Testis (tissue), 2 donors: ENCODE measurements around the gene EEF2.

Source experiments
- CTCF ChIP-seq, 3 experiments: fragments of 450-650 bp in 2 of 3; fragments of 200-600 bp in 1 of 3; sonication (generic) in 1 of 3; IDR thresholded peaks; one replicate each; pipeline ENCODE4 v1.5.1; 2016 to 2019; ENCODE audit warnings: antibody characterized with exemption in 3 of 3, mild to moderate bottlenecking in 2 of 3, moderate library complexity in 1 of 3
- POLR2A ChIP-seq: fragments of 450-650 bp; IDR thresholded peaks from one replicate; pipeline ENCODE4 v1.6.1; 2017; ENCODE audit warnings: antibody characterized with exemption, mild to moderate bottlenecking, moderate library complexity

DNA sequence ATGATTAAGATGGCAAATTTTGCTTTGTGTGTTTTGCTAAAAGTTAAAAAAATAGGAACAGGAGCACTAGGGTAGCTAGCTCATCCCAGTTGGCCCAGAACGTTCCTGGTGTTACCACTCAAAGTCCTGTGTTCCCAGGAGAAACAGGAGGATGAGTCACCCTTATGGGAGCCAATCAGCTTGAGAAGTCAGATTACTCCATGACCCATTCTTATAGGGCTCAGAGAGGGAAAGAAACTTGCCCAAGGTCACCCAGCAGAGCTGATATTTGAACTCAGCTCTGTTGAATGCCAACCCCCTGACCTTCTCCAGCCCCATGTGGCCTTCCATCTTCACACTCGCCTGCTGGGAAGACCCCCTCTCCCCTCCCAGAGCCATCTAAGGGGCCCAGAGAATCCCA is 39.4 kb downstream of the EEF2 start:
- TF ChIP-seq CTCF (IDR thresholded peaks at IDR 0.05) (no peak), POLR2A (no peak)
